ENCODE data around the gene AOC2.
A peak's percentile ranks its signal among the peaks of the same experiment; 100 is the strongest.
"Not testable (repeated sequence)": the region's sequence is repeated elsewhere in the genome, so short reads cannot be mapped to it uniquely, and the experiment has no call there.

Gene AOC2

DNA sequence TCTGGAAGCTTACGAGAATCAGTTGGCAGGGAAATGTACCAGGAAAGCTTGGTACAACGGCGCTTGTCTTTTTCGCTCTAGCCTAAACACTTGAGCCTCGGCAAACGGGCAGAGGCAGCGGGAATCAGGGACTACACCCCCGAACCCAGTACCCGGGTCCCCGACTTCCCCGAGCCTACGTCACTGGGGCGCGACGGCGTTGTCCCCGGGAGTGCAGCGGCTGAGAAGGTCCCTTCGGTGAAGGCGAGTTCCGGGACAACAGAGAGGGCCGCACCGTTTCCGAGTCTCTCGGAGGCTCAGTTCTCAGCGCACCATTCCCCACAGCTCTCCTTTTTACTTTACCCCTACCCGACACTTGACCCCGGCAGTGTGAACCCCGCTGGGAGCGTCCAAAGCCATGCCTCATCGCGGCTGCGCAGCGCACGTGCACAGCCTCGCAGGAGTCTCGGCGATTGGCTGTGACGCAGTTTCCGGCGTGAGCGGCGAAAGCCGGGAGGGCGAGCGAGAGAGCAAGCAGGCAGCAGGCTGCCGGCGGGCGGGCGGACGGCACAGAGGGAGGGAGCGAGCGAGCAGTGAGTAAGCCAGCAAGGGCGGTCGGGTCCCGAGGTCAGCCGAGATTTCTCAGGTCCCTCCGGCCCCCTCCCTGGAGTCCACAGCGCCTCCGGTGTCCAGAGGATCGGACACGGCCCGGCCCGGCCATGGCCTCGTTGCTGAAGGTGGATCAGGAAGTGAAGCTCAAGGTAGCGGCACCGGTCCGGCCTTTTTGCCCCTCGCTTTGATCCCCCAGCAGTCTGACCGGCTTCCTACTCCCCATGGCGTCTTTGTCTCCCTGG is 11.2 kb upstream of the AOC2 start, which contains the start of gene PSME3:
Gene PSME3, plus strand, starts transcription at position 464 of the 833 bp plus-strand sequence. Its CDS starts 235 bp downstream, at position 699.
- DNase-seq = peak; percentile 88

DNA sequence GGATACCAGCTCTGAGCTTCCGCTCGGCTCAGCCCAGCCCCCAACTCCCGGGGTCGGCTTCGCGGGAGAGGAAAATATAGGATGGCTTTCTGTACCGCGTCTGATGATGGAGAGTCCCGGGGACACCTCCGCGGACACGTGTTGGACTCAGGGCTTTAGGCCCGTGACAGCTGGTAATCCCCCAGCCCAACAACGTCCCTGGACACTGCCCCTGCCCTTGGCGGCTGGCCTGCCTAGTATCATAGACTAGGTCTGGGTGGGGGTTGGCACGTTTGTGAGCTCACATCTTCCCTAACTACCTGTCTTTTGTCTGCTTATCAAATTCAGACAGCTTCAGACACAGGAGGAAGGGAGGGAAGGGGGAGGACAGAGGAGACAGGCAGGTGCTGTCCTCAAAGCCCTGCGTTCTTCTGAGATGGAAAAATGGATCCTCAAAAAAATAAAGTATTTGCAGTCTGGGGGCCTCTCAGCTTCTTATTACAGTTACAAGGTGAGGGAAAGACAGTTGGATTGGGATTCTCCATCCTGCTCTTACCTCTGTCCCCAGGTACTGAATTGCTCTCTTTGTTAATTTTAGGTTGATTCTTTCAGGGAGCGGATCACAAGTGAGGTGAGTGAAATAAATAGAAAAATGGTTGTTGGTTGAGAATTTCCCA is 10.5 kb upstream of the AOC2 start:
- no peak for DNase-seq

DNA sequence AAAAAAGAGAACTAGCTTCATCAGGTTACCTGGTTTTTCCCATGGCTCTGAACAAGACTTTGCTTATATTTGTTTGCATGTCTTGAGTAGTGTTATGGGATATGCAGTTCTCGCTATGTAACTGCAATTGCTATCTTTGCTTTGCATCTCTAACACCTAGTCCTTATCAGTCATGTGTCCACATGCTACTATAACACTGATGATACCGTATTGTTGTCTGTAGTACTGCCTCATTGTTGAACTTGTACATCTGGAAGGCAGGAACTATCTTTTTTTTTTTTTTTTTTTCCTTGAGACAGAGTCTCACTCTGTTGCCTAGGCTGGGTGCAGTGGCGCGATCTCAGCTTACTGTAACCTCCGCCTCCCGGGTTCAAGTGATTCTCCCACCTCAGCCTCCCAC is 8.6 kb upstream of the AOC2 start:
- DNase-seq = no peak

DNA sequence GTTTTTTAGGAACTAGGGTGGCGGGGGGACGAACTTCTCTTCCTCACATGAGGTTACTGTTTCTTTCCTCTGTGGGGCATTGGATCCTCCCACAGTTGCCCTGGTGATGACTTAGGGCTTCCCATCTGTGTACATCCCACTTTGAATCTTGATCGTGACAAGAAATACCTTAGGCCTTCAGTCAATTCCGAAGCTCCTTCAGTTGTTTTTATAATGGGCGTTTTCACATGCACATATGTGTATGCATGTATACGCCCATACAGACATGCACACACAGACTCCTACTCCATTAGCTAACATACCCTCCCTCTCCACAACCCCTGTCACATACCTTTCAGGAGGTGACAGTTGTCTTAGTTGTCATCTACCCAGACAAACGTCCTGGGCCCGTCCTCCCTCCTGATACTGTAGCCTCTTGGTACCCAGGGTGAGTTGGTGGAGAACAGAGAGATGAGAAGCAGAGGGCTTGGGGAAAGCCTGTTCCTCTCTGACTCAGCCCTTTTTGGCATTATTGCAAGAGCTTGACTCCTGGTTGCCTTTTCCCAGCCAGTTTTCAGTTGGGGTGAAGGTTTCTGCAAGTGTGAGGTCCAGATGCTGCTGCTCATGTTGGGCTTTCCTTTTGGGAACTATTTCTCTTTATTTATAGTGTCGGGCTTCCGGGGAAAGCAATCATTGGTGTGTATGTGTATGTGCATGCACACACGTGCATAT is 2.2 kb upstream of the AOC2 start:
- DNase-seq = no peak

DNA sequence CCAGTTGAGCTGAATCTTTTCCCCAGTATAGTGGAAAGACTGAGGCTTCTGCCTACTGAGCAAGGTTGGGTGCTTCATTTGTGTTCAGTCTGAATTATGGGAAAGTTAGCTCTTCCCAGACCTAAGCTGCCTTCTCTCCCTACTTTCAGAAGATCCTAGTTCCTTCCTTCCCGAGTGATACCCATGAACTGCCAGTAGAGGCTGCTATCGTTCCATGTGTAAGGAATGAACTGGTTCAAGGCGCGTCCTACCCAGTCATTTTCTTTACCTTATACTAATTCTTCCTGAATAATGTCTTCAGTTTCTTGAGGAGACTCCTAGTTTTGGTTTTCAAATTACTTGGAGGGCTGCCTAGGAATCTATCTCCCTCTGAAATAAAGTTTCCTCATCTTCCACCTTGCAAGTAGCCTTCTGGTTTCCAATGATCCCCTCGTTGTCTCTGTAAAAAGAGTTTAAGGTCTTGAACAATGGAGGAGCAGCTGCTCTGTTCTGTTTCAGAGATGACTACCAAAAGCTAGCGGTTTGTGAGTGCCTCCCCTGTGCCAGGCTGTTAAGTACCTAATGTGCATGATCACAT is 934 bp upstream of the AOC2 start:
- DNase-seq = peak; percentile 4

DNA sequence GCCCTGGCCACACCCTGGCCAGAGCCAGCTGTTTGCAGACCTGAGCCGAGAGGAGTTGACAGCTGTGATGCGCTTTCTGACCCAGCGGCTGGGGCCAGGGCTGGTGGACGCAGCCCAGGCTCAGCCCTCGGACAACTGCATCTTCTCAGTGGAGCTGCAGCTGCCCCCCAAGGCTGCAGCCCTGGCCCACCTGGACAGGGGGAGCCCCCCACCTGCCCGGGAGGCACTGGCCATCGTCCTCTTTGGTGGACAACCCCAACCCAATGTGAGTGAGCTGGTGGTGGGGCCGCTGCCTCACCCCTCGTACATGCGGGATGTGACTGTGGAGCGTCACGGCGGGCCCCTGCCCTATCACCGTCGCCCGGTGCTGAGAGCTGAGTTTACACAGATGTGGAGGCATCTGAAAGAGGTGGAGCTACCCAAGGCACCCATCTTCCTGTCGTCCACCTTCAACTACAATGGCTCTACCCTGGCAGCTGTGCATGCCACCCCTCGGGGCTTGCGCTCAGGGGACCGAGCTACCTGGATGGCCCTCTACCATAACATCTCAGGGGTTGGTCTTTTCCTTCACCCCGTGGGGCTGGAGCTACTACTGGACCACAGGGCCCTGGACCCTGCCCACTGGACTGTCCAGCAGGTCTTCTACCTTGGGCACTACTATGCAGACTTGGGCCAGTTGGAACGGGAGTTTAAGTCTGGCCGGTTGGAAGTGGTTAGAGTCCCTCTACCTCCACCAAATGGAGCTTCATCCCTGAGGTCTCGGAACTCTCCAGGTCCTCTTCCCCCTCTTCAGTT is 578 bp downstream of the AOC2 start:
- DNase-seq = no peak

DNA sequence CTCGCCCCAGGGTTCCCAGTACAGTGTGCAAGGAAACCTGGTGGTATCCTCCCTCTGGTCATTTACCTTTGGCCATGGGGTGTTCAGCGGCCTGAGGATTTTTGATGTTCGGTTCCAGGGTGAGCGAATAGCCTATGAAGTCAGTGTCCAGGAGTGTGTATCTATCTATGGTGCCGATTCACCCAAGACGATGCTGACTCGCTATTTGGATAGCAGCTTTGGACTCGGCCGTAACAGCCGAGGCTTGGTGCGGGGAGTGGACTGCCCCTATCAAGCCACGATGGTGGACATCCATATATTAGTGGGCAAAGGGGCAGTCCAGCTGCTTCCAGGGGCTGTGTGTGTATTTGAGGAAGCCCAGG is 1.2 kb downstream of the AOC2 start:
- no peak for DNase-seq

DNA sequence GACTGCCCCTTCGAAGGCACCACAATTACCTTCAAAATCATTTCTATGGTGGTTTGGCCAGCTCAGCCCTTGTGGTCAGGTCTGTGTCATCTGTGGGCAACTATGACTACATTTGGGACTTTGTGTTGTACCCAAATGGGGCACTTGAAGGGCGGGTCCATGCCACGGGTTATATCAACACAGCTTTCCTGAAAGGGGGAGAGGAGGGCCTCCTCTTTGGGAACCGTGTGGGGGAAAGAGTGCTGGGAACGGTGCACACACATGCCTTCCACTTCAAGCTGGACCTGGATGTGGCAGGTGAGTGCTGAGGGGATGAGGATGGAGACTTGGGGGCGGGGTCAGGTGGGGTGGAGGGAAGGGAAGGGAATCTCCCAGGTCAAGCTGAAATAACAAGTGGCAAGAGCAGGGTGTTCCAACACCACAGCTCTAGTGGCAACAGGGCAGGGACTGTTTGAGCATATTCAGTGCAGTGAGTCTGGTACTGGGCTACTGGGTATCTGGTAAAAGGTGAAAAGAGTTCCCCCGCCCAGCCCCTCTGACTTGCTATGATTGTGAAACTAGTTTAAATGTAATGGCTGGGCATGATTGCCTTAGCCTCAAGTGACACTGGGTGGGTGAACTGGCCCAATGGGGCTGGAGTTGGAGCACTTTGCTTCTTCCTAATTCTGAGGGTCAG is 1.7 kb downstream of the AOC2 start:
- DNase-seq = no peak

DNA sequence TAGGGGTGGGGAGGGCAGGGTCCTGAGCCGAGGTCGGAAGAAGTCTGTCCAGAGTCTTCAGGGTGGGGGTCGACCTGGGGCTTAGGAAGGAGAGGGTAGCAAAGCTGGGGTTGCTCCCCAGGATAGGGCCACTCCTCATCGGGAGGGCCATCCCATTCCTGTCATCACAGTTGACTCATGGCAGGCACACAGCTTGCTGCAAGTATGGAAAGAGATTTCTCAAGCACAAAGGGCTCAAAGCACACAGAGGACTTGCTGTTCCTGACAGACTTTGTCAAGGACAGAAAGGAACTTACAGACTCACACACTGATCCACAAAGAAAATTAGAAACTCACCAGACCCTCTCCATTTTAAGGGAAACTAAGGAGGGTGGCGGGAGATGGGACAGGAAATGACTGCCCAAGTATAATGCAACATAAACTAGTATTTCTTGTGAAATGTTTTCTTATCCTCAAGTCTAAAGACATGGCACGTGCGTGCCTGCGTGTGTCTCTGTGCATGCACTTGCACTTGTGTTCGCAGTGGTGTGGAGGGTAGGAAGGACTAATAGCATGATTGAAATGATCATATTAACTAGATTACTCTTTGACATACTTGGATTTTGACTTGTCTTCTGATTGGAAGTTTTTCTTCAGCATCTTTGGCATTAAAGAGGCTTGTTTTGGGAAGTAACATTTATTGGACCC is 2.4 kb downstream of the AOC2 start:
- DNase-seq = no peak

DNA sequence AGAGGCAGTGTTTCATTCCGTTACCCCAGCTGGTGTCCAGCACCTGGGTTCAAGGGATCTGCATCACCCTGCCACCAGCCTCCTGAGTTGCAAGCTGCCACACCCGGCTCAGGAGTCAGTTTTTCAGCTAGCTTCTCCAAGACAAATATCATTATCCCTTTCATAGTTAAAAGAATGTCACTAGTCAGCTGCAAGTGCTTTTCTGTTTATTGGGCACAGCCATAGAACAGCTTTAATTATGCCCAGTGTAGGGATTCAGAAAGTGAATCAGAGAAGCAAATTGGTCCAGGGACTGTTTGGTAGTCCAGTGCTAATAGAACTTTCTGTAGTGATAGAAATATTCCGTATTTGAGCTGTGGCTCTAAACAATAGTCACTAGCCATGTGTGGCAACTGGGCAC is 3.7 kb downstream of the AOC2 start:
- DNase-seq = no peak

DNA sequence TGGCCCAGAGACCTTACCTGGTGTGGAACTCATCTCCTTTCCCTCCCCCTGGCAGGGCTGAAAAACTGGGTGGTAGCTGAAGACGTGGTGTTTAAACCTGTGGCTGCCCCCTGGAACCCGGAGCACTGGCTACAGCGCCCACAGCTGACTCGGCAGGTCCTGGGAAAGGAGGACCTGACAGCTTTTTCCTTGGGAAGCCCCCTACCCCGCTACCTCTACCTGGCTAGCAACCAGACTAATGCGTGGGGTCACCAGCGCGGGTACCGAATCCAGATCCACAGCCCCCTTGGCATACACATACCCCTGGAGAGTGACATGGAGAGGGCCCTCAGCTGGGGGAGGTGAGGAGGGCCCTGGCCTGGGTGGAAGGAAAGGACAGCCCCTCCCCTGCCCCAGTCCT is 4.7 kb downstream of the AOC2 start:
- DNase-seq = no peak

DNA sequence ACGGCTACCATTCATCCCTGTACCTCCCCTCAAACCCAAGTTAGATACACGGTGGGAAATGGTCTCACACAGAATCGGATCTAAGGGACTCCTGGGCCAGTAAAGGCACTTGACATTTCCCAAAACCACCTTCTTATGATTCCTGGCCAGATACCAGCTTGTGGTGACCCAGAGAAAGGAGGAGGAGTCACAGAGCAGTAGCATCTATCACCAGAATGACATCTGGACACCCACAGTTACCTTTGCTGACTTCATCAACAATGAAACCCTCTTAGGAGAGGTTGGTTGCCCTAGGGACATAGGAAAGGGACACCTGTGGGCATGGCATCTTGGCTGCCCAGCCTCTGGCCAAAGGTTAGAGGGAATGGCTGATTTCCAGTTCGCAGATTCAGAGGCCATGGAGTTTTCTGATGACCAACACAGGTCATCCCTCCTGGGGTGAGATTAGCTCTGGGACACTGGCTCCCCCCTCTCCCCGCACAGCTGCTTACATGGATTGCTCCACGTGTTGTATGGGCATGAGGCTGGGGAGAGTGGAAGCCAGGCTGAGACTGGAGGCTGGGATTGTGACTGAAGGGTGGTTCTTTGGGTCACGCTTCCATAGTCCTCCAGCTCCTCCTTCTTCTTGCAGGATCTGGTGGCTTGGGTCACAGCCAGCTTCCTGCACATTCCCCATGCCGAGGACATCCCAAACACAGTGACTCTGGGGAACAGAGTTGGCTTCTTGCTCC is 5.2 kb downstream of the AOC2 start:
- no peak for DNase-seq

DNA sequence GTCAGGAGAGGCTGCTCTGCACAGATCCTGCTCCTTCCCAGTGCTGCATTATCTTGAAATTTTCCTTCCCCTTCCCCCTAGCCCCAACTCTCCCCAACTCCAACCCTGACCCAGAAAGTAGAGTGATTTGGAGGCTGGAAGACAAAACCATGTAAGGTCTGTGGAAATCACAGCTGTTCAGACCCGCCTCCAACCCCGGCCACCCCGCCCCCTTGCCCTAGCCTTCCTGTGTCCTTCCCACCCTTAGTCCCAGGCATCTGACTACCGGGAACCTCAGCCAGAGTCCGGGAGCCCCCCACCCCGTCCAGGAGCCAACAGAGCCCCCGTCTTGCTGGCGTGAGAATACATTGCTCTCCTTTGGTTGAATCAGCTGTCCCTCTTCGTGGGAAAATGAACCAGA is 6.6 kb downstream of the AOC2 start, which contains the start of gene AOC3:
Gene AOC3, plus strand, starts transcription at position 246 of the 400 bp plus-strand sequence. Its CDS starts 145 bp downstream, at position 391.
- DNase-seq = no peak

DNA sequence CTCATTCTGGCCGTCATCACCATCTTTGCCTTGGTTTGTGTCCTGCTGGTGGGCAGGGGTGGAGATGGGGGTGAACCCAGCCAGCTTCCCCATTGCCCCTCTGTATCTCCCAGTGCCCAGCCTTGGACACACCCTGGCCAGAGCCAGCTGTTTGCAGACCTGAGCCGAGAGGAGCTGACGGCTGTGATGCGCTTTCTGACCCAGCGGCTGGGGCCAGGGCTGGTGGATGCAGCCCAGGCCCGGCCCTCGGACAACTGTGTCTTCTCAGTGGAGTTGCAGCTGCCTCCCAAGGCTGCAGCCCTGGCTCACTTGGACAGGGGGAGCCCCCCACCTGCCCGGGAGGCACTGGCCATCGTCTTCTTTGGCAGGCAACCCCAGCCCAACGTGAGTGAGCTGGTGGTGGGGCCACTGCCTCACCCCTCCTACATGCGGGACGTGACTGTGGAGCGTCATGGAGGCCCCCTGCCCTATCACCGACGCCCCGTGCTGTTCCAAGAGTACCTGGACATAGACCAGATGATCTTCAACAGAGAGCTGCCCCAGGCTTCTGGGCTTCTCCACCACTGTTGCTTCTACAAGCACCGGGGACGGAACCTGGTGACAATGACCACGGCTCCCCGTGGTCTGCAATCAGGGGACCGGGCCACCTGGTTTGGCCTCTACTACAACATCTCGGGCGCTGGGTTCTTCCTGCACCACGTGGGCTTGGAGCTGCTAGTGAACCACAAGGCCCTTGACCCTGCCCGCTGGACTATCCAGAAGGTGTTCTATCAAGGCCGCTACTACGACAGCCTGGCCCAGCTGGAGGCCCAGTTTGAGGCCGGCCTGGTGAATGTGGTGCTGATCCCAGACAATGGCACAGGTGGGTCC is 7.2 kb downstream of the AOC2 start:
- DNase-seq = not testable (repeated sequence)

DNA sequence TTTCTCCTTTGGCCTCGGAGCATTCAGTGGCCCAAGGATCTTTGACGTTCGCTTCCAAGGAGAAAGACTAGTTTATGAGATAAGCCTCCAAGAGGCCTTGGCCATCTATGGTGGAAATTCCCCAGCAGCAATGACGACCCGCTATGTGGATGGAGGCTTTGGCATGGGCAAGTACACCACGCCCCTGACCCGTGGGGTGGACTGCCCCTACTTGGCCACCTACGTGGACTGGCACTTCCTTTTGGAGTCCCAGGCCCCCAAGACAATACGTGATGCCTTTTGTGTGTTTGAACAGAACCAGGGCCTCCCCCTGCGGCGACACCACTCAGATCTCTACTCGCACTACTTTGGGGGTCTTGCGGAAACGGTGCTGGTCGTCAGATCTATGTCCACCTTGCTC is 8.0 kb downstream of the AOC2 start:
- DNase-seq = no peak

DNA sequence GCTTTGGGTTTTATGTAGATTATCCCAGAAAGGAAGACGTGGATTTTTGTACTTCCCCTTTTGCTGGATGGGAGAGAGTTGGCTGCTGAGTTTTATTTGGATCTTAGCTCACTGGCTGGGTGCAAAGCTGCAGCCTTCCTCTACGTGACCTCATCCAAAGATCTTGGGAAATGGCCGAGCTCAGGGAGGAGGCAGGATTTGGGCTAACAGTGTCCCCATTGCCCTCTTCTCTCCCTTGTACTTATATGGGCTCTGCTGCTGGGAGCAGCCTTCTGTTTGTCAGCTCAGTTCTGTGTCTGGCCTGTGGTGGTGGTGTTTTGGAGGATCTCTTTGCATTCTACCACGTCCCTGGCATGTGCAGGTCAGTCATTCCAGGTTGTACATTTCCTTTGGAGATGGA is 8.6 kb downstream of the AOC2 start:
- DNase-seq = no peak

DNA sequence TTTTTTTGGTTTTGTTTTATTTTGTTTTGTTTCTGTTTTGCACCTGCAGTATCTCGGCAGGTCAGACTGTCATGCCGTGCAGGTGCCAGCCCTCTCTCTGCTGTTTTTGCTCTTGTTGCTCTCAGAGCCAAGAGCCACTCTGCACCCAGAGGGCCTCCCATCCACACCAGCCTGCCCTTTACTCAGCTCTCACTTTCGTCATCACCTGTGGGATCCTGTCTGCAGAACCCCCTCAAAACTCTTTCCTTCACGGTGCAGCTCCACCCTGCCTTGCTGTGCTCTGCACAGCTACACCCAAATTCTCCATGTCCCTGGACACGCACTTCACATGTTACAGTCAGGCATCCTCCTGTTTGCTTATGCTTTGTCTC is 9.2 kb downstream of the AOC2 start:
- DNase-seq = no peak

DNA sequence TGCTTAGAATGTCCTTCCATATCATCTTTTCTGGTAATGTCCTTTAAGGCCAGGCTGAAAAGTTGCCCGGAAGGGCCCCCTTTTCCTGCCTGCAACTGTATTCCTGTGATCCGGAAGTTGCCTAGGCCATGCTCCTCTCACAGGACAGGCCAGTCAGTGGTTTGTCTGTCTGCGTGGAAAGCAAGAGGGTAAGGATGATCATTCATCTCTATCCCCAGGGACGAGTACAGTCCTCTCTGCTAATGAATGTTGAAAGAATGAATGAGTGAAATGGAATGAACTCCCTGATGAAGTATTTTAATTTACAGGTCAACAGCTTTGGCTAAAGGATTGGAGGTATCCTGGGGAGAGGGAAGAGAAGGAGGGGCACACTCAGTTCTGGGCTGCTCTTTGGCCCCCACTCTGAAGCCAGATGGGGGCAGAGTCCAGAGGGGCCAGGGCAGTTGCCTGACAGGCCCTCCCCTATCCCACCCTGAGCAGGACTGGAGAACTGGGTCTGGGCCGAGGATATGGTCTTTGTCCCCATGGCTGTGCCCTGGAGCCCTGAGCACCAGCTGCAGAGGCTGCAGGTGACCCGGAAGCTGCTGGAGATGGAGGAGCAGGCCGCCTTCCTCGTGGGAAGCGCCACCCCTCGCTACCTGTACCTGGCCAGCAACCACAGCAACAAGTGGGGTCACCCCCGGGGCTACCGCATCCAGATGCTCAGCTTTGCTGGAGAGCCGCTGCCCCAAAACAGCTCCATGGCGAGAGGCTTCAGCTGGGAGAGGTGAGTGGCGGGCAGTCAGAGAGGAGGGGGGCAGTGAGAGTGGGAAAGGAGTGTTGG is 9.8 kb downstream of the AOC2 start:
- no peak for DNase-seq
